Anterior cingulate cortex (tissue), 58 donors: ENCODE results near the gene SEMA3C.

Experiments used
- DNase-seq, 58 donors: peaks; one replicate each; lab custom pipeline; 2025; lab: John Stamatoyannopoulos, UW

Gene SEMA3C

GRCh38 chr7:80859272-80859970 lies 59.4 kb downstream of the SEMA3C start:
- no peak for DNase-seq

- DNase-seq = no peak
These were observed 60.5 kb downstream of the SEMA3C start for GRCh38 chr7:80858141-80858903.

GRCh38 chr7:80856769-80857168 lies 62.1 kb downstream of the SEMA3C start:
- no peak for DNase-seq

GRCh38 chr7:80851896-80852476 lies 66.9 kb downstream of the SEMA3C start:
- DNase-seq = no peak

- DNase-seq = no peak
These were observed 70.0 kb downstream of the SEMA3C start for GRCh38 chr7:80848841-80849240.

GRCh38 chr7:80847895-80848294 lies 71.0 kb downstream of the SEMA3C start:
- no peak for DNase-seq

- DNase-seq = no peak
These were observed 71.8 kb downstream of the SEMA3C start for GRCh38 chr7:80847027-80847426.

- DNase-seq = no peak
These were observed 73.9 kb downstream of the SEMA3C start for GRCh38 chr7:80844916-80845315.

GRCh38 chr7:80843018-80843677 lies 75.7 kb downstream of the SEMA3C start:
- DNase-seq = no peak

GRCh38 chr7:80842022-80842790 lies 76.6 kb downstream of the SEMA3C start:
- no peak for DNase-seq

- no peak for DNase-seq
These were observed 77.4 kb downstream of the SEMA3C start for GRCh38 chr7:80841423-80841955.

GRCh38 chr7:80840681-80841080 lies 78.2 kb downstream of the SEMA3C start:
- DNase-seq = no peak

- DNase-seq = no peak
These were observed 79.0 kb downstream of the SEMA3C start for GRCh38 chr7:80839855-80840254.

- DNase-seq = no peak
These were observed 80.2 kb downstream of the SEMA3C start for GRCh38 chr7:80838643-80839042.

- DNase-seq = no peak
These were observed 81.5 kb downstream of the SEMA3C start for GRCh38 chr7:80837345-80837744.

GRCh38 chr7:80835251-80835650 lies 83.6 kb downstream of the SEMA3C start:
- no peak for DNase-seq

- DNase-seq = no peak
These were observed 85.3 kb downstream of the SEMA3C start for GRCh38 chr7:80833289-80834268.

GRCh38 chr7:80832006-80832405 lies 86.8 kb downstream of the SEMA3C start:
- no peak for DNase-seq
